K562 (cell line): ENCODE results near the gene ACAD8. TPM values are rescaled to one million over a fixed set of nuclear protein-coding genes. Genes with fewer than 3 reads are reported as not detected.

Experiments
- CTCFL ChIP-seq: IDR thresholded peaks from 2 replicates; pipeline ENCODE4 v1.6.1; 2011; ENCODE audit warnings: borderline replicate concordance, low read depth, mild to moderate bottlenecking, moderate library complexity, low read length; ENCODE audit not compliant: insufficient read depth, poor library complexity, severe bottlenecking
- CXXC5 ChIP-seq: fragments of 250-450 bp; sonication (Bioruptor Pico); IDR thresholded peaks from 2 replicates; pipeline ENCODE4 v1.8.0; 2022; ENCODE audit warnings: inconsistent platforms, mild to moderate bottlenecking, moderate library complexity
- EGR1 ChIP-seq: fragments of 450-650 bp; conservative IDR thresholded peaks from 2 replicates; pipeline ENCODE4 v1.6.1; 2017; ENCODE audit warnings: mild to moderate bottlenecking
- EP400 ChIP-seq: fragments of 450-650 bp; IDR thresholded peaks from 2 replicates; pipeline ENCODE4 v1.6.1; 2017; ENCODE audit warnings: antibody characterized with exemption, mild to moderate bottlenecking, moderate library complexity
- HEY1 ChIP-seq: fragments of 250-450 bp; sonication (Bioruptor Pico); IDR thresholded peaks from 2 replicates; pipeline ENCODE4 v1.5.0; 2020; ENCODE audit warnings: mild to moderate bottlenecking, moderate library complexity, borderline replicate concordance
- HOXB6 ChIP-seq: fragments of 250-450 bp; sonication (Bioruptor Pico); IDR thresholded peaks from 2 replicates; pipeline ENCODE4 v1.5.1; 2022; ENCODE audit warnings: mild to moderate bottlenecking, borderline replicate concordance
- KDM2B ChIP-seq: fragments of 250-450 bp; sonication (Bioruptor Pico); IDR thresholded peaks from 2 replicates; pipeline ENCODE4 v1.8.0; 2021; ENCODE audit warnings: mild to moderate bottlenecking, moderate library complexity
- KHSRP ChIP-seq: fragments of 450-650 bp; IDR thresholded peaks from 2 replicates; pipeline ENCODE4 v1.6.1; 2017
- NCOA6 ChIP-seq: fragments of 450-650 bp; IDR thresholded peaks from 2 replicates; pipeline ENCODE4 v1.6.1; 2017; ENCODE audit warnings: mild to moderate bottlenecking
- NONO ChIP-seq, 2 experiments: fragments of 200-400 bp in 1 of 2; fragments of 450-650 bp in 1 of 2; formaldehyde crosslinking in 1 of 2; IDR thresholded peaks; 2 replicates each; pipeline ENCODE4 v1.6.1; 2017; ENCODE audit warnings: low read depth in 2 of 2, mild to moderate bottlenecking in 2 of 2, moderate library complexity in 2 of 2, low read length in 1 of 2
- NR2C2 ChIP-seq, 2 experiments: fragments of 200-800 bp in 1 of 2; sonication (Bioruptor generic) in 1 of 2; sonication (generic) in 1 of 2; formaldehyde crosslinking in 1 of 2; IDR thresholded peaks; 2 replicates each; pipeline versions ENCODE4 v1.6.1 to v1.8.0; 2016 to 2022; ENCODE audit warnings: mild to moderate bottlenecking in 1 of 2, missing compliant biosample characterization in 1 of 2, missing genetic modification characterization in 1 of 2, missing genetic modification reagents in 1 of 2
- PHF20 ChIP-seq: fragments of 450-650 bp; IDR thresholded peaks from 2 replicates; pipeline ENCODE4 v1.6.1; 2018; ENCODE audit not compliant: partially characterized antibody
- RBFOX2 ChIP-seq: fragments of 200-400 bp; formaldehyde crosslinking; IDR thresholded peaks from 2 replicates; pipeline ENCODE4 v1.6.1; 2017; ENCODE audit warnings: low read depth, mild to moderate bottlenecking, low read length, moderate library complexity
- RREB1 ChIP-seq: fragments of 250-450 bp; sonication (Bioruptor Pico); IDR thresholded peaks from 2 replicates; pipeline ENCODE4 v1.4.0; 2020
- SPI1 ChIP-seq: IDR thresholded peaks from 2 replicates; pipeline ENCODE4 v1.6.1; 2011; ENCODE audit warnings: low read depth, low read length, control low read depth, borderline replicate concordance
- SUPT5H ChIP-seq: fragments of 450-650 bp; IDR thresholded peaks from 2 replicates; pipeline ENCODE4 v1.6.1; 2016
- WHSC1 ChIP-seq: IDR thresholded peaks from one replicate; pipeline ENCODE4 v1.6.1; 2012; ENCODE audit warnings: low read length, control low read depth, inconsistent platforms
- ZNF224 ChIP-seq: sonication (generic); formaldehyde crosslinking; IDR thresholded peaks from 2 replicates; pipeline ENCODE4 v1.8.0; 2022; ENCODE audit warnings: mild to moderate bottlenecking, missing genetic modification reagents
- ZNF444 ChIP-seq: fragments of 250-450 bp; sonication (Bioruptor Pico); IDR thresholded peaks from 2 replicates; pipeline ENCODE4 v1.4.0; 2020; ENCODE audit warnings: mild to moderate bottlenecking, moderate library complexity
- polyA plus RNA-seq, 8 experiments: library from polyadenylated mRNA; depleted of rRNA in 4 of 8; stranded (reverse) in 5 of 8; unstranded in 3 of 8; fragments of >200 nt; fragmentation: Nextera tagmentation in 2 of 8; fragmentation: Illumina TruSeq in 1 of 8; extraction: Ambion mirVana in 2 of 8; extraction: Trizol in 1 of 8; gene quantifications; 2 replicates each; pipeline versions ENCODE4 v1.2.1 to v1.2.3, GENCODE V29; 2011 to 2014; ENCODE audit warnings: inconsistent platforms in 1 of 8, missing spikeins in 1 of 8
- total RNA-seq, 7 experiments: library from RNA; depleted of rRNA in 6 of 7; stranded (reverse); fragments of >200 nt in 6 of 7; fragmentation: Illumina TruSeq in 2 of 7; extraction: Trizol in 2 of 7; gene quantifications; 2 replicates each; pipeline versions ENCODE4 v1.2.1 to v1.2.3, GENCODE V29; 2011 to 2021; ENCODE audit warnings: low replicate concordance in 1 of 7

ACAD8 gene
- total and polyA plus RNA-seq, 9 of the 15 experiments (the other 6 are each of a cell fraction or from before 2014, with no cell fraction given): 6.5 to 34.1 (median 20.1) TPM

- TF ChIP-seq EP400: peak; percentile 96
- TF ChIP-seq NONO (IDR thresholded peaks at IDR 0.05; ENCODE audit: low read depth in 2 of 2, low read length in 1 of 2): 0 out of 4 replicates have a peak, but pooled peaks of 1 of the 2 experiments have one; percentile 36
- TF ChIP-seq ZNF224 (CRISPR knock-in tag): no peak
- peak; percentile 80 for TF ChIP-seq ZNF444
- TF ChIP-seq HEY1 (CRISPR knock-in tag): no peak
- TF ChIP-seq RBFOX2: peak; percentile 93
- 0 out of 2 replicates have a peak, but pooled peaks have one; percentile 46 for TF ChIP-seq EGR1
- no peak for TF ChIP-seq RREB1
- TF ChIP-seq KHSRP: no peak
- no peak for TF ChIP-seq HOXB6 (CRISPR knock-in tag)
- peak; percentile 63 for TF ChIP-seq SPI1
- TF ChIP-seq PHF20: peak; percentile 73
- TF ChIP-seq WHSC1: no peak
- peak; percentile 96 for TF ChIP-seq SUPT5H
- TF ChIP-seq CXXC5: peak; percentile 97
- no peak for TF ChIP-seq NCOA6
- TF ChIP-seq KDM2B: peak; percentile 62; the same call in 1 of the 2 replicates
- TF ChIP-seq NR2C2 (CRISPR knock-in tag; IDR thresholded peaks at IDR 0.05): peak; percentile 38; the same call in 1 of the 2 replicates
- peak; percentile 98 for TF ChIP-seq NR2C2 (tag; IDR thresholded peaks at IDR 0.05)
- TF ChIP-seq CTCFL: peak; percentile 20
These were observed 29.3 kb upstream of the ACAD8 start, which contains the start of the genes NCAPD3 and VPS26B (continued) for GRCh38 chr11:134223836-134224709.
